ENCODE measurements around the gene RNASET2.

Gene RNASET2

GRCh38 chr6:166906376-166907044 is 49.8 kb downstream of the RNASET2 start:
- no peak for TF ChIP-seq TAF1 (IDR thresholded peaks at IDR 0.05; ENCODE audit: borderline replicate concordance, insufficient read depth, low read length)
- TF ChIP-seq POLR2AphosphoS5 (IDR thresholded peaks at IDR 0.05; ENCODE audit: low read depth, low read length) = no peak
- TF ChIP-seq FOXP2 (optimal IDR thresholded peaks at IDR 0.05; ENCODE audit: borderline replicate concordance, extremely low read depth, extremely low read length, insufficient read depth) = no peak
- TF ChIP-seq SIN3A (IDR thresholded peaks at IDR 0.05; ENCODE audit: borderline replicate concordance, insufficient read depth, low read length) = no peak
- TF ChIP-seq, protein P1, sequence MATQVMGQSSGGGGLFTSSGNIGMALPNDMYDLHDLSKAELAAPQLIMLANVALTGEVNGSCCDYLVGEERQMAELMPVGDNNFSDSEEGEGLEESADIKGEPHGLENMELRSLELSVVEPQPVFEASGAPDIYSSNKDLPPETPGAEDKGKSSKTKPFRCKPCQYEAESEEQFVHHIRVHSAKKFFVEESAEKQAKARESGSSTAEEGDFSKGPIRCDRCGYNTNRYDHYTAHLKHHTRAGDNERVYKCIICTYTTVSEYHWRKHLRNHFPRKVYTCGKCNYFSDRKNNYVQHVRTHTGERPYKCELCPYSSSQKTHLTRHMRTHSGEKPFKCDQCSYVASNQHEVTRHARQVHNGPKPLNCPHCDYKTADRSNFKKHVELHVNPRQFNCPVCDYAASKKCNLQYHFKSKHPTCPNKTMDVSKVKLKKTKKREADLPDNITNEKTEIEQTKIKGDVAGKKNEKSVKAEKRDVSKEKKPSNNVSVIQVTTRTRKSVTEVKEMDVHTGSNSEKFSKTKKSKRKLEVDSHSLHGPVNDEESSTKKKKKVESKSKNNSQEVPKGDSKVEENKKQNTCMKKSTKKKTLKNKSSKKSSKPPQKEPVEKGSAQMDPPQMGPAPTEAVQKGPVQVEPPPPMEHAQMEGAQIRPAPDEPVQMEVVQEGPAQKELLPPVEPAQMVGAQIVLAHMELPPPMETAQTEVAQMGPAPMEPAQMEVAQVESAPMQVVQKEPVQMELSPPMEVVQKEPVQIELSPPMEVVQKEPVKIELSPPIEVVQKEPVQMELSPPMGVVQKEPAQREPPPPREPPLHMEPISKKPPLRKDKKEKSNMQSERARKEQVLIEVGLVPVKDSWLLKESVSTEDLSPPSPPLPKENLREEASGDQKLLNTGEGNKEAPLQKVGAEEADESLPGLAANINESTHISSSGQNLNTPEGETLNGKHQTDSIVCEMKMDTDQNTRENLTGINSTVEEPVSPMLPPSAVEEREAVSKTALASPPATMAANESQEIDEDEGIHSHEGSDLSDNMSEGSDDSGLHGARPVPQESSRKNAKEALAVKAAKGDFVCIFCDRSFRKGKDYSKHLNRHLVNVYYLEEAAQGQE (IDR thresholded peaks at IDR 0.05; ENCODE audit: insufficient read depth in 1 of 2, low read depth in 2 of 2, low read length in 2 of 2) = no peak

DNA sequence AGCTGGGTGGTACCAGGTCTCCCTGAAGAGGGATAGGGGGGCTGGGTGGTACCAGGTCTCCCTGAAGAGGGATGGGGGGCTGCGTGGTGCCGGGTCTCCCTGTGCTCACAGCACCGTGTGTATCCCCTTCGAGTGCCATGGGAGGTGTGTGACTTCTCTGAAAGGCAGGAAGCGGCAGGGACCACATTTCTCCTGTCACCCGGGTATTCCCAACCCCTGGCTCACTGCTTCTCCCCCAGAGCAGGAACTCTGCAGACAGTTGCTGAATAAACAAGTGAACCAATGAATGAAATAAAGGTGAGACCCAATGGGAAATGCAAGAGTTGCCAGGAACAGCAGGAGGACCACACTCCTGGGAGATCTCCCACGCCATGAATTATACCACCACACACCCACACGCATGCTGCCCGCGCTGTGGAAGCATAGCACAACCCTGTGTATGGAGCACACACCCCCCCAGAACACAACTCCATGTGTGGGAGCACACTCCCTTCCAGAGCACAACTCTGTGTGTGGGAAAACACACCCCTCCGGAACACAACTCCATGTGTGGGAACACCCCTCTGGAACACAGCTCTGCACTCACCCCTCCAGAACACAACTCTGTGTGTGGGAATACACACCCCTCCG is 50.7 kb downstream of the RNASET2 start:
- TF ChIP-seq SIN3A (IDR thresholded peaks at IDR 0.05; ENCODE audit: borderline replicate concordance, insufficient read depth, low read length) (no peak), TAF1 (IDR thresholded peaks at IDR 0.05; ENCODE audit: borderline replicate concordance, insufficient read depth, low read length) (no peak), POLR2AphosphoS5 (IDR thresholded peaks at IDR 0.05; ENCODE audit: low read depth, low read length) (no peak), FOXP2 (optimal IDR thresholded peaks at IDR 0.05; ENCODE audit: borderline replicate concordance, extremely low read depth, extremely low read length, insufficient read depth) (no peak)
- TF ChIP-seq, protein P1 (IDR thresholded peaks at IDR 0.05; ENCODE audit: insufficient read depth in 1 of 2, low read depth in 2 of 2, low read length in 2 of 2) = no peak

DNA sequence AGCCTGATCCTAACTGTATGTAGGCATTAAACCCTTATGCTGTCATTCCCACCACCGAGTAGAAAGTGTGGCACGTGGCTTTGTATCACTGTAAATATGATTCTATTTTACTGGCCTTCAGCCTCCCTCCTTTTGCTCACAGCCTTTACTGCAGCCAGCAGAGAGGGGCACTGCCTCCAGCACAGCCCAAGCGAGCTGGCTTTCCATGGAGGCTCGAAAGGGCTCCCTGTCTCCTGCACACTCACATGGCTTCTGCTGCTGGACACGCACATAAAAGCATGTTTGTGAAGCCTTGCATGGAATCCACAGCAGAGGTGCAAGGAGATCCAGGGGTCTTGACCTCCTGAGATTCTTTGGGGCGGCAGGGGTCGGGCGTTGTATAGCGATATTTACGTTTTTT is 51.3 kb downstream of the RNASET2 start:
- TF ChIP-seq SIN3A (IDR thresholded peaks at IDR 0.05; ENCODE audit: borderline replicate concordance, insufficient read depth, low read length) (no peak), TAF1 (IDR thresholded peaks at IDR 0.05; ENCODE audit: borderline replicate concordance, insufficient read depth, low read length) (no peak), FOXP2 (optimal IDR thresholded peaks at IDR 0.05; ENCODE audit: borderline replicate concordance, extremely low read depth, extremely low read length, insufficient read depth) (no peak), POLR2AphosphoS5 (IDR thresholded peaks at IDR 0.05; ENCODE audit: low read depth, low read length) (no peak)
- TF ChIP-seq, protein P1 (IDR thresholded peaks at IDR 0.05; ENCODE audit: insufficient read depth in 1 of 2, low read depth in 2 of 2, low read length in 2 of 2) = no peak

- no peak for TF ChIP-seq FOXP2 (optimal IDR thresholded peaks at IDR 0.05; ENCODE audit: borderline replicate concordance, extremely low read depth, extremely low read length, insufficient read depth)
- TF ChIP-seq TAF1 (IDR thresholded peaks at IDR 0.05; ENCODE audit: borderline replicate concordance, insufficient read depth, low read length) = no peak
- TF ChIP-seq SIN3A (IDR thresholded peaks at IDR 0.05; ENCODE audit: borderline replicate concordance, insufficient read depth, low read length) = no peak
- TF ChIP-seq, protein P1 (IDR thresholded peaks at IDR 0.05; ENCODE audit: insufficient read depth in 1 of 2, low read depth in 2 of 2, low read length in 2 of 2) = no peak
- no peak for TF ChIP-seq POLR2AphosphoS5 (IDR thresholded peaks at IDR 0.05; ENCODE audit: low read depth, low read length)
Observed at GRCh38 chr6:166904101-166904746, 52.1 kb downstream of the RNASET2 start.
